ENCODE results near the gene CASKIN2.

CASKIN2 gene

DNA sequence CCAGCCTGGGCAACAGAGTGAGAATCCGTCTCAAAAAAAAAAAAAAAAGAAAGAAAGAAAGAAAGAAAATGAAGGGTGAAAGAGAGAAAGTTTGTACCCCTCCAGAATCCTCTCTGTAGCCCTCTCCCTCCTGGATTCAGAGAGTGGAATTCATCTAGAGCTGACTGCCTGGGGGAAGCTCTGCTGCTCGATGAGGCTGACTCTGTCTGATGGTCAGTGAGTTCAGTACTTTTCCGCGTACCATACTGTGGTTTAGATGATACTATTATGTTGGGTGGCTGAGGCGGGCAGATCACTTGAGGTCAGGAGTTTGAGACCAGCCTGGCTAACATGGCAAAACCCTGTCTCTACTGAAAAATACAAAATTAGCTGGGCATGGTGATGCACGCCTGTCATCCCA is 44.1 kb downstream of the CASKIN2 start:
- peaks cover 32% of the 10 kb centered on the region for H3K36me3 Mint-ChIP-seq (ENCODE audit: low read depth)
- peaks cover 26% of the 10 kb centered on the region for H3K4me1 Mint-ChIP-seq
- TF ChIP-seq, protein P1, sequence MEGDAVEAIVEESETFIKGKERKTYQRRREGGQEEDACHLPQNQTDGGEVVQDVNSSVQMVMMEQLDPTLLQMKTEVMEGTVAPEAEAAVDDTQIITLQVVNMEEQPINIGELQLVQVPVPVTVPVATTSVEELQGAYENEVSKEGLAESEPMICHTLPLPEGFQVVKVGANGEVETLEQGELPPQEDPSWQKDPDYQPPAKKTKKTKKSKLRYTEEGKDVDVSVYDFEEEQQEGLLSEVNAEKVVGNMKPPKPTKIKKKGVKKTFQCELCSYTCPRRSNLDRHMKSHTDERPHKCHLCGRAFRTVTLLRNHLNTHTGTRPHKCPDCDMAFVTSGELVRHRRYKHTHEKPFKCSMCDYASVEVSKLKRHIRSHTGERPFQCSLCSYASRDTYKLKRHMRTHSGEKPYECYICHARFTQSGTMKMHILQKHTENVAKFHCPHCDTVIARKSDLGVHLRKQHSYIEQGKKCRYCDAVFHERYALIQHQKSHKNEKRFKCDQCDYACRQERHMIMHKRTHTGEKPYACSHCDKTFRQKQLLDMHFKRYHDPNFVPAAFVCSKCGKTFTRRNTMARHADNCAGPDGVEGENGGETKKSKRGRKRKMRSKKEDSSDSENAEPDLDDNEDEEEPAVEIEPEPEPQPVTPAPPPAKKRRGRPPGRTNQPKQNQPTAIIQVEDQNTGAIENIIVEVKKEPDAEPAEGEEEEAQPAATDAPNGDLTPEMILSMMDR (IDR thresholded peaks at IDR 0.05; ENCODE audit: unreplicated experiment in 3 of 3): no peak
- no peaks in the 10 kb centered on the region for H3K27me3 Mint-ChIP-seq (ENCODE audit: low read depth)
- no peaks in the 10 kb centered on the region for H3K9me3 Mint-ChIP-seq
- H3K4me3 Mint-ChIP-seq: no peak overlapping the region
- H3K27ac Mint-ChIP-seq: no peak overlapping the region

DNA sequence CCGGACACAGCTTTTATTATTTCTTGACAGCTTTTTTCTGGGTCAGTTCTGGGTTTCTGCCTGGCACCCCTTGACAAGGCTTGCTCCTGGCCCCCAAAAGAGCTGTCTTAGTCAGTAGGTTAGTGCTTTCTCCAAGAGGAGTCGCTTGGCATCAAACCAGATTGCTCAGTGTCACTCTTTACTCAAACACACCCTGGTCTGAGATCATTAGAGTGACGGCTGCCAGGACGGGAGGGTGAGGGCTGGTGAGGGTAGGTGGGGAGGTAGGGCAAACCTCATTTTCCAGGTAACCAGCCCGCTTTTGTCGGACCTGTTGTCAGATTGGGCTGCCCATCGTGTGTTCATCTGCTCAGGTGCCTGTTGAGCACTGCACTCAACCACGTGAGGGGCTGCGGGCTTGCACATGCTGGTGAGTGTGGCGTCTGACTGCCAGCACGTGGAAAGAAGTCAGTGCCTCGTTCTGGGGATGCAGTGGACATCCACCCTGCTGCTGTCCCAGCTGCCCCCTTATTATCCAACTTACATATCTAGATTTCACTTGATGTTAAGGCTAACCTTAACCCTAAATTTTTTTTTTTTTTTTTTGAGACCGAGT is 46.5 kb downstream of the CASKIN2 start:
- Mint-ChIP-seq H3K4me3 (no peak overlapping the region), H3K9me3 (no peaks in the 10 kb centered on the region), H3K36me3 (ENCODE audit: low read depth) (peaks cover 42% of the 10 kb centered on the region), H3K27ac (no peak overlapping the region), H3K4me1 (peaks cover 6% of the 10 kb centered on the region), H3K27me3 (ENCODE audit: low read depth) (no peaks in the 10 kb centered on the region)
- TF ChIP-seq, protein P1 (IDR thresholded peaks at IDR 0.05; ENCODE audit: unreplicated experiment in 3 of 3): no peak

DNA sequence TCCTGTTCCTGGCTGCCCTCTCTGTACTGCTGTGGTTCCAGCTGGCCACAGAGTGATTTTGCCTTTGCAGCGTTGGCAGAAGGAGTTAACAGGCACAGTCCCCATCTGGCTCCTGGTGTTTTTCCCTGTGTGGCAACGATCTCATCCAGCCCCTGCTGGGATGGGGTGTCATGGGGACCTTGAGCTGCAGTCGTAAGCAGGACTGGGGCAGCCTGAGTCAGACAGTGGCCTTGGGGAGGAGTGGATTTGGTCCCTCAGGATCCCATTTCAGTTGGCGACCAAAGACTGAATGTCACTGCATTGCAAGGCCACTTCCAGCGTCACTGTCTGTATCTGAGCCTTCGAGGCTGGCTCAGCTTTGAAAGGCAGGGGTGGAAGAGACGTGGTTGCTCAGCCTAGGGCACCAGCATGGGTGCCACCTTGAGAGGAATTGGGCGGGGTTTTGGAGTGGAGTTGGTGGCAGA is 47.0 kb downstream of the CASKIN2 start:
- H3K27ac Mint-ChIP-seq: no peak overlapping the region
- H3K9me3 Mint-ChIP-seq: no peaks in the 10 kb centered on the region
- peaks cover 48% of the 10 kb centered on the region for H3K36me3 Mint-ChIP-seq (ENCODE audit: low read depth)
- H3K27me3 Mint-ChIP-seq (ENCODE audit: low read depth): no peaks in the 10 kb centered on the region
- peaks cover 6% of the 10 kb centered on the region for H3K4me1 Mint-ChIP-seq
- no peak overlapping the region for H3K4me3 Mint-ChIP-seq
- TF ChIP-seq, protein P1 (IDR thresholded peaks at IDR 0.05; ENCODE audit: unreplicated experiment in 3 of 3): no peak

DNA sequence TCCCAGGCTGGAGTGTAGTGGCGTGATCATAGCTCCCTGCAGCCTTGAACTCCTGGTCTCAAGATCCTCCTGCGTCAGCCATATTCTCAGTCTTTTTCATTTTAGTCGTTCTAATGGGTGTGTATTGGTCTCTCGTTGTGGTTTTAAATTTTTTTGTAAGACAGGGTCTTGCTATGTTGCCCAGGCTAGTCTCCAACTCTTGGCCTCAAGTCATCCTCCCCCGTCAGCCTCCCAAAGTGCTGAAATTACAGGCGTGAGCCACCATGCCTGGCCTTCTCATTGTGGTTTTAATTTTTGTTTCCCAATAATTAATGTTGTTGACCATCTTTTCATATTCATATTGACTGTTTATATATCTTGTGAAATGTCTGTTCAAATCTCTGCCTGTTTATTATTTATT is 50.3 kb downstream of the CASKIN2 start:
- peaks cover 34% of the 10 kb centered on the region for H3K36me3 Mint-ChIP-seq (ENCODE audit: low read depth)
- H3K4me3 Mint-ChIP-seq: no peak overlapping the region
- H3K9me3 Mint-ChIP-seq: no peaks in the 10 kb centered on the region
- H3K27ac Mint-ChIP-seq: no peak overlapping the region
- TF ChIP-seq, protein P1 (IDR thresholded peaks at IDR 0.05; ENCODE audit: unreplicated experiment in 3 of 3): no peak
- peaks cover 8% of the 10 kb centered on the region for H3K4me1 Mint-ChIP-seq
- no peaks in the 10 kb centered on the region for H3K27me3 Mint-ChIP-seq (ENCODE audit: low read depth)

DNA sequence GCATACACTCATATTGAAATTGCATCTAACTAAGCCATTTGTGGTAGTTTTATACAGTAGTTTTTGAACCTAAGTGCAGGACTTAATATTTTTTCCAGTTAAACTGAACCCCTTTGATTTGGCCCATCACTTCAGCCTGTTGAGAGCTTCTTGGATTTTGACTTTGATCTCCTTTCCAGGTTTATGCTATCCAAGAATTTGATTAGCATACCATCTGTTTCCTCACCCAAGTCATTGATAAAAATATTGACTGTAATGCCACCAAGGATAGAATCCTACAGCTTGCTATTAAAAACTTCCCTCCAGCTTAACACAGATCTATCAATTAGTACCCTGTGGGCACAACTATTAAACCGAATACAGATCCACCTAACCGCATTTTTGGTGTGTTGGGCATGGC is 51.7 kb downstream of the CASKIN2 start:
- Mint-ChIP-seq H3K27me3 (ENCODE audit: low read depth) (no peaks in the 10 kb centered on the region), H3K9me3 (no peaks in the 10 kb centered on the region), H3K27ac (no peak overlapping the region), H3K4me1 (peaks cover 19% of the 10 kb centered on the region), H3K4me3 (no peak overlapping the region), H3K36me3 (ENCODE audit: low read depth) (peaks cover 32% of the 10 kb centered on the region)
- TF ChIP-seq, protein P1 (IDR thresholded peaks at IDR 0.05; ENCODE audit: unreplicated experiment in 3 of 3): no peak

DNA sequence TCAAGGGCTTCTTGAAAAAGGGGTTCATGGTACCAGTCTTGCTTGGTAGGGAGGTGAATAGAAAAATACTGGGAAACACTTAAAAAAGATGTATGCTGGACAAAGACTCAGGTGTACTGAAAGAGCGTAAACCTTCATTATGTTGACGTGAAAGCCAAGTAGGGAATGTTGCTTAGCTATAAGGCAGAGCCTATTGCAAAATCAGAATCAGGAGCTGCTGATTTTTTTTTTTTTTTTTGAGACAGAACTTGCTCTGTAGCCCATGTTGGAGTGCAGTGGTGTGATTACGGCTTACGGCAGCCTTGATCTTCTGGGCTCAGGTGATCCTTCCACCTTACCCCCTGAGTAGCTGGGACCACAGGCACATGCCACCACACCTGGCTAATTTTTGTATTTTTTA is 55.0 kb downstream of the CASKIN2 start:
- Mint-ChIP-seq H3K9me3 (no peaks in the 10 kb centered on the region), H3K4me1 (peaks cover 43% of the 10 kb centered on the region), H3K27ac (peak overlapping the region in 2 of 3 experiments; percentile 20 to 79), H3K36me3 (ENCODE audit: low read depth) (peaks cover 14% of the 10 kb centered on the region), H3K4me3 (no peak overlapping the region), H3K27me3 (ENCODE audit: low read depth) (no peaks in the 10 kb centered on the region)
- TF ChIP-seq, protein P1 (IDR thresholded peaks at IDR 0.05; ENCODE audit: unreplicated experiment in 3 of 3): no peak

Data from nephron (organoid).